NOMO-1 (cell line): ENCODE data around the gene KIAA0930.

Source experiments
- DNase-seq, 2 experiments: peaks; one replicate each; lab custom pipeline; 2025; ENCODE audit not compliant: unreplicated experiment in 2 of 2; lab: John Stamatoyannopoulos, UW

The KIAA0930 gene

DNA sequence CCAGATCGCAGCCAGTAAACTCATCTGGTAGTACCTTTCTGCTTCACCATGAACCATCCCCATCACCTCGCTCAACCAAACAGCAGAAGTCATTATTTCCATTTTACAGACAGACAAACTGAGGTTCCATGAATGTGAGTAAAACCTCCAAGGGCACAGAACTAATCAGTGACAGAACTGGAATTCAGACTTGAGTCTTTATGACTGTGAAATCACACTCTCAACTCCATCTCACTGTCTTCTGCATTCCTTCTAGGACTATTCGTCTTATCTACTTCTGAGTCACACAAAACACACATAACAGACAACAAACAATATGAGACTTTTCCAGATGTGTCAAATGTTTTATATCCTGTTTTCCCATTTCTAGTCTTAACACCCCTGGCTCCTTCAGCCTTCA lies 86.3 kb downstream of the KIAA0930 start:
- DNase-seq, result no peak

DNA sequence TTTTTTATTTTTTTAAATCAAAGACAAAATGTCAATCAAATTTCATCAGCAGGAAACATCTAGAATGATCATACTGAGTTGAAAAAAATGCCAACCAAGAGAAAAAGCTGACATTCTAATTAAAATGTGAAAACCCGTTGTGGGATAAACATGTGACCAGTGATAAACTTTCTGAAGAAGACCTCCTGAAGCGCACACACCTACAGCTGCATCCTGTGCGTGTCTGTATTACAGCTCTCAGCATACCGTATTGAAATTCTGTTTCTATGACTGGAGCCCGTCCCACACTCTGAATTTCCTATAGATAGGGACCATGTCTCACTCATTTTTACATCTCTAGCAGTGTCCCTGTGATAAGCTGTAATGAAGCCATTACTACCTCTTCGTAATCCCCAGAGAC lies 89.2 kb downstream of the KIAA0930 start:
- DNase-seq, result no peak

DNA sequence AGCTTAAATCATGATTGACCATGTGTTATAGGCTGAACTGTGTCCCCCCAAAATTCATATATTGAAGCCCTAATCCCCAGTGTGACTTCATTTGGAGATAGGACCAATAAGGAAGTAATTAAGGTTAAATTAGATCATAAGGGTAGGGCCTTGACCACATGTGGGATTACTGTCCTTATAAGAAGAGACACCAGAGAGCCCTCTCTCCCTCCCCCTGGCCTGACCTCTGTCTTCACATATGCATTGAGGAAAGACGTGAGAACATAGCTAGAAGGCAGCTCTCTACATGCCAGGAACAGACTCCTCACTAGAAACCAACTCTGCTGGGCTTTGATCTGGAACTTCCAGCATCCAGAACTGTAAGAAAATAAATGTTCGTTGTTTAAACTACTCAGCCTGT lies 90.6 kb downstream of the KIAA0930 start:
- DNase-seq, result no peak

DNA sequence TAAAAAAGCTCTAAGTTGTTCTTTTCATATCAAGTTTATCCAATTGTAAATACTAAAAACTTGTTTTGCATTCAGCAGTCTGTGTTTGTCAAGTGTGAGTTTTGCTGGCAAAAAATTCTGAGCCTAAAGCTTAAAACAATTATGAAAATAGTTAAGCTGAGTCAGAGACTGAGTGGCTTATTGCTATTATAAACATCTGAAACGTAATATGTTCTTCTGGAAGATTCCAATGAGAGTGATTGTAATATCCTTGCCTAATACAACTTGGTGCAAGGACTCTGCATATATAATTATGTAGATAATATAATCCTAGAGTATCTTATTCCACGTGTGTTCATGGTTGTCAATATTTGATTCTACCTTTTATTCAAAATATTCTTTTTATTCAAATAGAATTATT lies 91.0 kb downstream of the KIAA0930 start:
- DNase-seq, result no peak

DNA sequence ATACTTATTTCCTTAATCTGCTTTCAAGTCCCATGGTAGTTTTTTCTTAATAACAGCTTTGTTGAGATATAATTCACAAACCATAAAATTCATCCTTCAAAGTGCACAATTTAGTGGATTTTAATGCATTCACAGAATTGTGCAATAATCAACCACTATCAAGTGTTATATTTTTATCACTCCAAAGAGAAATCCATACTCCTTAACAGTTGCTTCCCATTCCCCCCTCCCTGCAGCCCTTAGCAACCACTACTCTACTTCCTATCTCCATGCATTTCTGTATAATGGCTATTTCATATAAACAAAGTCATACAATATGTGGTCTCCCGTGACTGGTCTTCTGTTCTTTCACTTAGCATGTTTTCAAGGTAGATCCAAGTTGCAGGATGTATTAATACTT lies 95.8 kb downstream of the KIAA0930 start:
- DNase-seq, result no peak

DNA sequence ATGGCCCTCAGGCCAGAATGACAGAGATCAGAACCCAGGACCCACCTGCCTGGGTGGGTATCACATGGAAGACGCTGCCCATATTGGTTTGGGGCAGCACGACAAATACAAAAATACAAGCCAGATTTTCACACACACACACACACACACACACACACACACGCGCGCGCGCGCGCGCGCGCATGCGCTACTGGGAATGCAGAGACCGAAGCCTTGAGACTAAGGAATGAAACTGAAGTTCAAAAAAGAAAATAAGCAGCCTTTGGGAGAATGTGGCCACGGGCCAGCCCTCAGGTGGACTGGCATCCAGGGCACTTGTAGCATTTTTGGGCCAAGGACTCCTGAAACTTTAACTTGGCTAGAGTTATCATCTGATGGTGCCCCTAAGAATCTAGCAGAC lies 98.3 kb downstream of the KIAA0930 start:
- no peak for DNase-seq
